Chondrocyte (in vitro differentiated cells): ENCODE data around the gene STAT4. TPM values are rescaled to one million over a fixed set of nuclear protein-coding genes. Genes with fewer than 3 reads are reported as not detected.

Source experiments
- DNase-seq: peaks from one replicate; pipeline ENCODE4 v3.0.0; 2021; ENCODE audit warnings: mixed read lengths, low spot score
- H3K27ac Mint-ChIP-seq: one replicate; pipeline ENCODE4 v1.8.0; 2021; ENCODE audit warnings: mild to moderate bottlenecking, moderate library complexity, mixed read lengths; ENCODE audit not compliant: unreplicated experiment
- H3K27me3 Mint-ChIP-seq: 2 replicates; pipeline ENCODE4 v1.8.0; 2021; ENCODE audit warnings: low read depth, mixed read lengths
- H3K36me3 Mint-ChIP-seq: 2 replicates; pipeline ENCODE4 v1.8.0; 2021; ENCODE audit warnings: low read depth, mixed read lengths
- H3K4me1 Mint-ChIP-seq: 2 replicates; pipeline ENCODE4 v1.8.0; 2021; ENCODE audit warnings: low read depth, mild to moderate bottlenecking, mixed read lengths
- H3K4me3 Mint-ChIP-seq: one replicate; pipeline ENCODE4 v1.8.0; 2021; ENCODE audit warnings: mild to moderate bottlenecking, moderate library complexity, mixed read lengths; ENCODE audit not compliant: unreplicated experiment
- H3K9me3 Mint-ChIP-seq: 2 replicates; pipeline ENCODE4 v1.8.0; 2021; ENCODE audit warnings: low read depth, mixed read lengths
- total RNA-seq: library from RNA; stranded (reverse); gene quantifications from 3 replicates; pipeline ENCODE4 v1.2.1, GENCODE V29; 2021
- TF ChIP-seq, protein P1 (sequence below): fragments of 200-600 bp; sonication (generic); IDR thresholded peaks from 2 replicates; pipeline ENCODE4 v1.5.0; 2021; ENCODE audit warnings: antibody characterized with exemption, mild to moderate bottlenecking, moderate library complexity

The STAT4 gene
- total RNA-seq, 1 donor from 2014 or later: 12.4 TPM

- Mint-ChIP-seq H3K27ac (peak overlapping the region; percentile 38), H3K27me3 (no peaks in the 10 kb centered on the region), H3K4me1 (peaks cover 8% of the 10 kb centered on the region), H3K4me3 (no peak overlapping the region), H3K36me3 (peaks cover 59% of the 10 kb centered on the region), H3K9me3 (no peaks in the 10 kb centered on the region)
- no peak for DNase-seq
- TF ChIP-seq, protein P1, sequence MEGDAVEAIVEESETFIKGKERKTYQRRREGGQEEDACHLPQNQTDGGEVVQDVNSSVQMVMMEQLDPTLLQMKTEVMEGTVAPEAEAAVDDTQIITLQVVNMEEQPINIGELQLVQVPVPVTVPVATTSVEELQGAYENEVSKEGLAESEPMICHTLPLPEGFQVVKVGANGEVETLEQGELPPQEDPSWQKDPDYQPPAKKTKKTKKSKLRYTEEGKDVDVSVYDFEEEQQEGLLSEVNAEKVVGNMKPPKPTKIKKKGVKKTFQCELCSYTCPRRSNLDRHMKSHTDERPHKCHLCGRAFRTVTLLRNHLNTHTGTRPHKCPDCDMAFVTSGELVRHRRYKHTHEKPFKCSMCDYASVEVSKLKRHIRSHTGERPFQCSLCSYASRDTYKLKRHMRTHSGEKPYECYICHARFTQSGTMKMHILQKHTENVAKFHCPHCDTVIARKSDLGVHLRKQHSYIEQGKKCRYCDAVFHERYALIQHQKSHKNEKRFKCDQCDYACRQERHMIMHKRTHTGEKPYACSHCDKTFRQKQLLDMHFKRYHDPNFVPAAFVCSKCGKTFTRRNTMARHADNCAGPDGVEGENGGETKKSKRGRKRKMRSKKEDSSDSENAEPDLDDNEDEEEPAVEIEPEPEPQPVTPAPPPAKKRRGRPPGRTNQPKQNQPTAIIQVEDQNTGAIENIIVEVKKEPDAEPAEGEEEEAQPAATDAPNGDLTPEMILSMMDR: no peak
Observed at GRCh38 chr2:190986221-190986953, 164.4 kb downstream of the STAT4 start.

DNA sequence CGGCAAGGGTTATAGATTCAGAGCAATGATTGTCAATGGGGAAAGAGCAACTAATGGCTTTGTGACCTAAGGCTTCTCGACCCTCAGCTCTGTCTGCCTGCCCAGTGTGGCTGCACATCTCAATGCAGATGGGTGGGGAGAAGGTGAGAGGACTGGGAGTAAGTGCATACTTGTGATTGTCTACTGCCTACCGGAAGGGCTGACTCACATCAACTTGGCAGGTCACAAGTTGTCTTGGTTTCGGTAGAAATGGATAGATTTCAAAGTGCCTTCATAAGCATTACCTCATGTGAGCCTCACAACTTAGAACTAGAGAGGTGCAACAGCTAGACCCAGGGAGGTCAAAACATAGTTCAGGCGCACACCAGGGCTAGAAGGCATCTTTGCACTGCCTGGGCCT lies 166.2 kb downstream of the STAT4 start:
- no peaks in the 10 kb centered on the region for H3K9me3 Mint-ChIP-seq
- DNase-seq: no peak
- H3K4me3 Mint-ChIP-seq: no peak overlapping the region
- H3K4me1 Mint-ChIP-seq: peaks cover 26% of the 10 kb centered on the region
- TF ChIP-seq, protein P1: no peak
- H3K36me3 Mint-ChIP-seq: peaks cover 59% of the 10 kb centered on the region
- peak overlapping the region; percentile 29 for H3K27ac Mint-ChIP-seq
- H3K27me3 Mint-ChIP-seq: no peaks in the 10 kb centered on the region

GRCh38 chr2:190982262-190983034 lies 168.3 kb downstream of the STAT4 start:
- no peak for DNase-seq
- H3K27ac Mint-ChIP-seq: no peak overlapping the region
- H3K36me3 Mint-ChIP-seq: peaks cover 70% of the 10 kb centered on the region
- peaks cover 29% of the 10 kb centered on the region for H3K4me1 Mint-ChIP-seq
- H3K9me3 Mint-ChIP-seq: no peaks in the 10 kb centered on the region
- H3K4me3 Mint-ChIP-seq: no peak overlapping the region
- no peaks in the 10 kb centered on the region for H3K27me3 Mint-ChIP-seq
- TF ChIP-seq, protein P1: no peak

DNA sequence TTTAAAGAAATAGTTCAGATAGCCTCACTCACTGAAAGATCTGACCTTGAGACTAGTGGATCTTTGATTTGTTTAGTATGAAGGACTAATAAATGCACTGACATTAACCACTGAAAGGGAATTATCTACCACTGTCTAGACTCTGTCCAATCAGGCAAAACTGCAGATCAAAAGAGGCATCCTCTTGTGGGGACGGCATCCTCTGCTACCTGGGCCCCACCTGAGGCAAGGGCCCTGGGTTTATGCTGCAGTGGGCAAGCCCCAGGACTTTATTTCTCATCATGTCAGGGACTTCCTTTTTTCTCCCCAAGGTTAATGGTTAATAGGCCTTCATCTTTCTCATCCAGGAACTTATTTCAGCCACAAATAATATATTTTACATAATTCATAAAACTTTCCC lies 169.1 kb downstream of the STAT4 start:
- Mint-ChIP-seq H3K4me1 (peaks cover 29% of the 10 kb centered on the region), H3K27ac (no peak overlapping the region), H3K27me3 (no peaks in the 10 kb centered on the region), H3K4me3 (no peak overlapping the region), H3K9me3 (no peaks in the 10 kb centered on the region), H3K36me3 (peaks cover 70% of the 10 kb centered on the region)
- TF ChIP-seq, protein P1: no peak
- no peak for DNase-seq

GRCh38 chr2:190981333-190981732 lies 169.5 kb downstream of the STAT4 start:
- H3K27me3 Mint-ChIP-seq: no peaks in the 10 kb centered on the region
- TF ChIP-seq, protein P1: no peak
- peaks cover 72% of the 10 kb centered on the region for H3K36me3 Mint-ChIP-seq
- no peak overlapping the region for H3K4me3 Mint-ChIP-seq
- peaks cover 29% of the 10 kb centered on the region for H3K4me1 Mint-ChIP-seq
- no peaks in the 10 kb centered on the region for H3K9me3 Mint-ChIP-seq
- H3K27ac Mint-ChIP-seq: peak overlapping the region; percentile 83
- DNase-seq: no peak
